HG03432 (cell line): ENCODE results near the gene SPDYC.

Experiments used
- ATAC-seq: cut with Tn5 transposase; IDR thresholded peaks from one replicate; pipeline ENCODE4 v1.9.1; 2021; ENCODE audit warnings: mild to moderate bottlenecking, moderate library complexity; ENCODE audit not compliant: unreplicated experiment

The SPDYC gene

DNA sequence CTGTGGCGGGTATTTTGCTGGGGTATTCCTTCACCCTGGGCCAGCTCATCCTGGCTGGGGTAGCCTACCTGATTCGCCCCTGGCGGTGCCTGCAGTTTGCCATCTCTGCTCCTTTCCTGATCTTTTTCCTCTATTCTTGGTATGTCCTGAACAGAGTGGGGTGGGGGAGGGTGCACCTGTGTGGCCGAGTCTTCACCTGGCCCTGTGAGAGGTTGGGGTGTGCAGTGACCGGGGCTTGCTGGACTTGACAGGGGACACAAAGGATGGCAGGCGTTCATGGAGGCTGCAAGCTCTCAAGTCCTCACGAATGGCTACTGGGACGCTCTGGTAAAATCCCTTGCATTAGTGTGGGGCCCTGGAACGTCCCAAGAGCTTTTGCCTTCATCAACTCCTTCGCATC, 51.0 kb downstream of the SPDYC start:
- ATAC-seq, result no peak
